Measurements from ENCODE around the gene KLHL13.
"Not testable (repeated sequence)": the region's sequence is repeated elsewhere in the genome, so short reads cannot be mapped to it uniquely, and the experiment has no call there.

KLHL13 gene, protein sequence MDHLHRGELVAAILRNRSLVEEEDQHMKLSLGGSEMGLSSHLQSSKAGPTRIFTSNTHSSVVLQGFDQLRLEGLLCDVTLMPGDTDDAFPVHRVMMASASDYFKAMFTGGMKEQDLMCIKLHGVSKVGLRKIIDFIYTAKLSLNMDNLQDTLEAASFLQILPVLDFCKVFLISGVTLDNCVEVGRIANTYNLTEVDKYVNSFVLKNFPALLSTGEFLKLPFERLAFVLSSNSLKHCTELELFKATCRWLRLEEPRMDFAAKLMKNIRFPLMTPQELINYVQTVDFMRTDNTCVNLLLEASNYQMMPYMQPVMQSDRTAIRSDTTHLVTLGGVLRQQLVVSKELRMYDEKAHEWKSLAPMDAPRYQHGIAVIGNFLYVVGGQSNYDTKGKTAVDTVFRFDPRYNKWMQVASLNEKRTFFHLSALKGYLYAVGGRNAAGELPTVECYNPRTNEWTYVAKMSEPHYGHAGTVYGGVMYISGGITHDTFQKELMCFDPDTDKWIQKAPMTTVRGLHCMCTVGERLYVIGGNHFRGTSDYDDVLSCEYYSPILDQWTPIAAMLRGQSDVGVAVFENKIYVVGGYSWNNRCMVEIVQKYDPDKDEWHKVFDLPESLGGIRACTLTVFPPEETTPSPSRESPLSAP

DNA sequence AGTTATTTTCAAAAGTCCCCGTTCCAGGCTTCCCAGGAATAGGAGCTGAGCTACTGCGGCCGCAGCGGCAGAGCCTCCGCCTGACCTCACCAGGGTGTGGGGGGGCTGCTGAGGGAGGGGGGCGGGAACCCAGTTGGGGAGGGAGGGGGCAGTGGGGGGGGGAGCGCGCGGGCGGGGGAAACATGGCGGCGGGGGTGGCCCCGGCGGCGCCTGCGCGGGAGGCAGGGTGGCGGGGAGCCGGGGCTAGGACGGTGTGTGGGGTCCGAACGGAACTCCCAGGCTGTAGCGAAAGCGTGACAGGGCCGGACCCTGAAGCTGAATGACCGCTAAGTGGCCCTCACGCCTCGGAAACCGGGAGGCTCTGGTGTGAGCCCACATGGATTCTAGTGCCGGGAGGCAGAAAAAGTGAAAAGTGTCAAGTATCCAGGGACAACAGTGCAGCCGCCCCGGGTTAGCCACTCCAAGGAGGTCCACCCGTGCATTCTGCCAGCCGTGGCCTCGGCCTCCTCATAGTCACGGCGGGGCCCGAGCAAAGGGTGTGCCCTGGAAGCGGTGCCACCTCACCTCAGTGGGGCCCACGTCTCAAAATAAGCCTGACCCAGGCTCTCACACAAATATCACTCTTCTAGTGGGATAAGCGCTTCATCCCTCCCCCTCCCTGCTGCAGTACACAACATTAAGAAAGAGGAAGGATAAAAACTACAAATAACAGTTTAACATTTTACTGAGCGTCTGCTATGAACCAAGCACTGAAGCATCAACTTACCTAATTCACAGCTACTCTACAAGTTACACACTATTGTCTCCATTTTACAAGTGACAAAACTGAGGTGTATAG is at the start of gene KLHL13:
Gene KLHL13, minus strand, starts transcription at position 98 of the 838 bp plus-strand sequence. CDS start 88,337 bp downstream, outside the sequence.
- no peak for DNase-seq

DNA sequence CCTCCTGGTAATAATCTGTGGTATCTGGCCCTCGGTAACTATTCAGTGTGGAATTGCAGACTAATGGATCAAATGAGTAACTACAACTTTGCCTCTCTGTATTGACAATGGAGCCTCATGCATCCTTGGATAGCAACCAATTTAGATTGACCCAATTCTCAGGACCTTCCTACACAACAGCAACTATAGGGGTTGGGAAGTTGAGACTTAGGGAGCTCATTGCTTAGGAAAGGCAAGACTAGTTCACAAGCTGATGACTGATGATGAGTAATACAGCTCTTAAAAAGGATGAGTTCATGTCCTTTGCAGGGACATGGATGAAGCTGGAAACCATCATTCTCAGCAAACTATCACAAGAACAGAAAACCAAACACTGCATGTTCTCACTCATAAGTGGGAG is 47.5 kb upstream of the KLHL13 start:
- no peak for DNase-seq

DNA sequence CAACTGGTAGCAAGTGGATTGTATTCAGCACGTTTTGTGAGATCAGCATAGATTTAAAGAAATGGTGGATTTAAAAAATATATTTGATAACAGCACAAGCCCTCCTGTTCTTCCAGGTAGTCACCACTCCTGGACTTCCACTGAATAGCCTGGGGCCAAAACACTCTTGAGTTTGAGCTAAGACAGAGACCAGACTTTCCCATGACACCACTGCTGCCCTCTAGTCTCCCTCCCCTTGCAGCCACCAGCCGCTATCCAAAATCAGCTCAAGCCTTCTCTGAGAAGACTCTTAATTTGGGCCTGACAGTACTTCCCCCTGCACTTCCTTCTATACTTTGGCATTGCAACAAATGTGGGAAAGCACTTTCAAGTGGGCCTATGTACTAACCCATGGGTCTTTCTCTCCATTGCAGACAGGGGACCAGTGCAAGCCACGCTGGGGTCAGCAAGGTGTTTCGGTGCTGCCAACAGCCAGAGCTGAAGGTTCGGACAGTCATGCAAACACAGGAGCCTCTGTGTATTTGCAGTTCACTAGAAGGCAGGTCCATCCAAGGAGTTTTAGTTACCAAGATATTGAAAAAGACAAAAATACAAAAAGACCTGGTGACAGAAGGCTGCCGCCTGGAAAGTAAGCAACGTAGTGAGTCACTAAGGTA is 40.5 kb upstream of the KLHL13 start:
- DNase-seq = no peak

DNA sequence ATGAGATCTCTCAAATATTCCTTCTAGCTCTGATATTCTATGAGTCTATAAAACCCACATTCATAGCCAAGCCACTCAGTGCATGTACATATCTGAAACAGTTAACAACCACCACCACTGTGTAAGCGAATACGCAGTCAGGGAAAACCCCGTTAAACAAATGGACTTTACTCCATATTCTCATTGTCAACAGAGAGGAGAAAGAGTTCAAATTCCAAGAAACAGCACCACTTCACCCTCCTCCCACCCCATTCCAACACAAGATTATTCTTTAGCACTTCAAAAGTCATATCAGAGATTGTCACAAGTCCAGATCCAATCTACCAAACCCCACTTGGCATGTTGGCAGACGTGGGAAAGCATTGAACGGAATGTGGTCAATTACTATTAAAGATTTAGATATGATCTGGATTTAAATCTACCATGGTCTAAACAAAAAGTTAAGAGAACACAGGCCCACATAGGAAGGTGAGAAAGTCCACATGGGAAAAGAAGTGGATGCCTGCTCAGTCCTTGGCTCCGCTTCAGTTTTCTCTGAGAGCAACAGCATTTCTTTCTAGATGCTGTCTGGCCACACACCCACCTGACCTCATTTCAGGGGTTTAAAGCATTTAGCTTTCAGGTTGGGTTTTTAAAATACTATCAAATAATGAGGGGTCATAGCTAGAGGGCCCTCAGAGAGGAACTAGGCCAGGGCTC is 39.8 kb upstream of the KLHL13 start:
- DNase-seq = no peak

DNA sequence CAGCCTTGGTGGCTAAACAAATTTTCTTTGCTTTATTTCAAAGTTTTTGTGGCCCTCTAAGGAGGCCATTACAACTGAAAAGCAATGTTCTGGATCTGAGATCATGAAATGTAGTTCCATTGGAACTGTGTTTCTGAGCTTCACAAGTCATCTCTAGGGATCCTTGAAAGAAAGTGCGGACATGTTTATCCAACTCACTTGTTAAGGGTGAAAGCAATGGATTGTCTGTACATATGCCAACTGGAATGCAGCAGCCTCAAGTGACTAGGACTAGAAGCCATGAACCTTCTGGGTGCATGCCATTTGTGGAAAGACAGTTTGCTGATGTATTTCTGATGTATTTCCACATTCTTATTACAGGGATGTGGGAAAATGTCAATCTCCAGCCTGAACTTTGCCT is 36.7 kb upstream of the KLHL13 start:
- no peak for DNase-seq

DNA sequence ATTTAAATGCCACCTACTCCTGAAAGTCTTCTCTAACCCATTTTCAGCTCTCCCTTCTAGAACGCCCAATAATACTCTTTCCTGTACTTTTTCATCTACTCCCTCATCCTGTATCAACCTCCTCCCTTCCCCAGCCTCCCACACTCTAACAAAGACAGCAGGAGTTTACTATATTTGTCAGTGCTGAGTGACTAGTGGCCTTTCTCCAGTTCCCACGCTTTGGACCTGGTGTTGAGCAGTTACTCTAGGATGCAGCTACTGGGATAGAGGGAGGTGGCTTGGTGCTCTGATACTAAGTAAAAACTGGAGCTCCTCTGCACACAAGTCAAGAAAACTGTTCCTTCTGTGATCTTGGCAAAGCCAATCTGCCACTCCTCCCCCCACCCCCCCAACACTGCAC is 36.1 kb upstream of the KLHL13 start:
- no peak for DNase-seq

DNA sequence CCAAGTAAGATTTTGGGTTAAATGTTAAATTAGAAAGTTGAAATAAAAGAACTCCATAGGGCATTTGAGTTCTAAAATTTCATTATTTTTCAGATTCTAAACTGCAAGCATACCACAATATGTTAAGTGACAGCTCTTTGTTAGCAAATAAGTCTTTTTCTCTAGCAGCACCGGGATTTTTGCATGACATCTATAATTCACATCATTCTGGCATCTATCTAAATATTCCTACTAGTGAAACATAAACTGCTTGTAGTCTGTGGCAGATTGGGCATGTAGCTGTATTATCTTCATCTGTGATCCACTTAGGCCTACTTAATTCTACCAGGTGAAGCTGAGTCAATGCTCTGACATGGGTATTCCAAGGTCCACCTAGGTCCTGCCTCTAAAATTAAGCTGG is 32.1 kb upstream of the KLHL13 start:
- DNase-seq = no peak

DNA sequence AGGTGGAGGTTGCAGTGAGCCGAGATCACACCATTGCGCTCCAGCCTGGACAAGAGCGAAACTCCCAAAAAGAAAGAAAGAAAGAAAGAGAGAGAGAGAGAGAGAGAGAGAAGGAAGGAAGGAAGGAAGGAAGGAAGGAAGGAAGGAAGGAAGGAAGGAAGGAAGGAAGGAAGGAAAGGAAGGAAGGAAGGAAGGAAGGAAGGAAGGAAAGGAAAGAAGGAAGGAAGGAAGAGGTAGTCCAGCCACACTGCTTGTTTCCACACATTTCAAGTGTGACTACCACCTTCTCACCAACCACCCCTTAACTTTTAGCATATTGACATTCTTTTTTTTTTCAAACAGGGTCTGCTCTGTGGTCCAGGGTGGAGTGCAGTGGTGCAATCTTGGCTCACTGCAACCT is 31.2 kb upstream of the KLHL13 start:
- DNase-seq = not testable (repeated sequence)

DNA sequence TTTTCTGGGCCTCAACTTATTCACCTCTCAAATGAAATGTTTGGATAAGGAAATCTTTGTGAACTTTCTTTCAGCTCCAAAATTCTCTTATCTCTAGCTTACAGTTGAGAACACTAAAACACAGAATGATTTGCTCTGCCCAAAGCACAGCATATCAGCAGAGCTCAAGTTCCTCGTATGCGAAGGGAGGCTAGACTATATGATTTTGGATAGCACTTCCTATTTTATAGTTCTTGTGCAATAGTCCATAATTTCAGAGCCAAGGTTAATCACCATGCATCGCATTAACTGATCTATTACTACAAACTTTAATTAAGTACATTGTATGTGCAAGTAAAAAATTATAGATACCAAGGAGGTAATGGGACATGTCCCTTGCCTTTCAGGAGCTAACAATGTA is 27.0 kb upstream of the KLHL13 start:
- no peak for DNase-seq

DNA sequence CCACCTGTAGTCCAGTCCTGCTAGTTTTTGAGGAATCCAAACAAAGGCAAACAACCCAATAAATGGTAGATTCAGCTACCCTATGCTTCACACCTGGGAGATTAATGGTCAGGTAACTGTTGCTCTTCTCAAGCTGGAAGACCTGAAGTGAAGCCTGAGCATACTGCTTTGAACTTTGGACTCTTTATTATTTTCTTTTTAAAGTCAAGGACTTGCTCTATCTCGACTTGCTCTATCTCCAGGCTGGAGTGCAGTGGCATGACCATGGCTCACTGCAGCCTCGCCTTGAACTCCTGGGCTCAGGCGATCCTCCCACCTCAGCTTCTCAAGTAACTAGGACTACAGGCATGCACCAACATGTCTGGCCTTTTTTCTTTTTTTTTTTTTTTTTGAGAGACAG is 14.7 kb upstream of the KLHL13 start:
- DNase-seq = no peak

DNA sequence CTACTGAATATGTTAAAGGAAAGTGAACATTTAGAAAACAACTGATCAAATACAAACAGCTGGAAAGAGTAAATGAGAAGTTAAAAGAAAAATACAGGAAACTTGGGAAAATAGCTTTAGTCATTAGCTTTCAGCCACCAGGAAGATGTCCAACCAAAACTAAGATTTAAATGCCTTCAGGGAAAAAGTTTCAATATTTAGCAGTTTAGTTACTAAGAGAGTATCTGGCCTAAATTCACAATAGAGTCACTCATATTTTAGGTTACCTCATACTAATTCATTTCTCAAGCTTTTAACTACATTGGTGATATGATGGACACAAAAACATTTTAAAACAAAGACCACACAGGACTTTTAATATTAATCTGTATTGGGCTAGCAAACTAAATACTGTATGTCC is 13.1 kb upstream of the KLHL13 start:
- DNase-seq = no peak

DNA sequence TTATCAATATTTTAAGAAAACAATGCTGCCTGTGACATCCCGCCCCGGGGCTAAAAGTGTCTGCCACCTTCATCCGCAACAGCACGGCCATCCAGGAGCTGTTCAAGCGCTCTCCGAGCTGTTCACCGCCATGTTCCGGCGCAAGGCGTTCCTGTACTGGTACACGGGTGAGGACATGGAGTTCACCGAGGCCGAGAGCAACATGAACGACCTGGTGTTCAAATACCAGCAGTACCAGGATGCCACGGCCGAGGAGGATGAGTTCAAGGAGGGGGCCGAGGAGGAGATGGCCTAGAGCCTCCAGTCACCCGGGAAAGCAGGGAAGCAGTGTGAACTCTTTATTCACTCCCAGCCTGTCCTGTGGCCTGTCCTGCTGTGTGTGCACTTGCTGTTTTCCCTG is 12.1 kb upstream of the KLHL13 start:
- no peak for DNase-seq

DNA sequence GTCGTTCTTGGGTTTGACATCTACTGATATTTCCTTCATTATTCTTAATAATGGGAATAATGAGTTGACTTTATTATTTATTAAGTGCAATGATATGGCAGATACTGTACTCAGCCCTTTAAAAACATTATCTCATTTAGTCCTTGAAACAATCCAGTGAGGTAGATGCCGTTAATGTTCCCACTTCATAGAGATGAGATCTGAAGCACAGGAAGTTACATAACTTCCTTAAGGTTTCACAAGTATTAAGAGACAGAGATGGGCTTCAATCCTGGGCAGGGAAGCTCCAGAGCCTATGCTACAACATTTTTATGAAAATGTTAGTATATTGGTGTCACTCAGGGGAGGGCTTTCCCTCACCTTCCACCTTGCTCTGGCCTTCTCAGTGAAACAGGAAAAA is 9.7 kb upstream of the KLHL13 start:
- DNase-seq = no peak

DNA sequence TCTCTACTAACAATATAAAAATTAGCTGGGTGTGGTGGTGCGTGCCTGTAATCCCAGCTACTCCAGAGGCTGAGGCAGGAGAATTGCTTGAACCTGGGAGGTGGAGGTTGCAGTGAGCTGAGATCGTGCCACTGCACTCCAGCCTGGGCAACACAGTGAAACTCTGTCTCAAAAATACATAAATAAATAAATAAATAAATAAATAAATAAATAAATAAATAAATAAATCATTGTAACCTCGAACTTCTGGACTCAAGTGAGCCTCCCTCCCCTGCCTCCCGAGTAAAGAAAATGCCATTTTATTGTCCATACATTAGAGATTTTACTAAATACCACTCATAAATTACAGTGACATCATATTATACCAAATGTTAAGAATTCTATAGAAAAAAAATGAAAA is 7.6 kb upstream of the KLHL13 start:
- not testable (repeated sequence) for DNase-seq

DNA sequence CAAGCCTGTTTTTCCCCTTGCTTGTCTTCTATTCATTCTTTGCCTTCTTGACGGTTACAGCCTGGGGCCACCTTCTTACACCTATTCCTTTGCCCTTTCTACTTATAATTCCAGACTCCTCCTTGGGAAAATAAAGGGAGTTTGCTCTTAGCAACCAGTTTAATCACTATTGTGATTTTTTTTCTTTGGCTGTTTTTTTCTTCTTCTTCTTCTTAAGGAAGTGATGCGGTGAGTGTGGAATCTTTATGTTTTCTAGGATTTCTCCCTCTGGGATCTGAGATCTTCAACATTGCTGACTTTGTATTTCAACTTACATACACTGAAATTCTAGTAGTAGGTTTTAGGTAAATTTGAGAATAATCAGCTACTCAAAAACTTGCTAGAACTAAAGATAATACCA is 1.1 kb upstream of the KLHL13 start:
- DNase-seq = no peak

DNA sequence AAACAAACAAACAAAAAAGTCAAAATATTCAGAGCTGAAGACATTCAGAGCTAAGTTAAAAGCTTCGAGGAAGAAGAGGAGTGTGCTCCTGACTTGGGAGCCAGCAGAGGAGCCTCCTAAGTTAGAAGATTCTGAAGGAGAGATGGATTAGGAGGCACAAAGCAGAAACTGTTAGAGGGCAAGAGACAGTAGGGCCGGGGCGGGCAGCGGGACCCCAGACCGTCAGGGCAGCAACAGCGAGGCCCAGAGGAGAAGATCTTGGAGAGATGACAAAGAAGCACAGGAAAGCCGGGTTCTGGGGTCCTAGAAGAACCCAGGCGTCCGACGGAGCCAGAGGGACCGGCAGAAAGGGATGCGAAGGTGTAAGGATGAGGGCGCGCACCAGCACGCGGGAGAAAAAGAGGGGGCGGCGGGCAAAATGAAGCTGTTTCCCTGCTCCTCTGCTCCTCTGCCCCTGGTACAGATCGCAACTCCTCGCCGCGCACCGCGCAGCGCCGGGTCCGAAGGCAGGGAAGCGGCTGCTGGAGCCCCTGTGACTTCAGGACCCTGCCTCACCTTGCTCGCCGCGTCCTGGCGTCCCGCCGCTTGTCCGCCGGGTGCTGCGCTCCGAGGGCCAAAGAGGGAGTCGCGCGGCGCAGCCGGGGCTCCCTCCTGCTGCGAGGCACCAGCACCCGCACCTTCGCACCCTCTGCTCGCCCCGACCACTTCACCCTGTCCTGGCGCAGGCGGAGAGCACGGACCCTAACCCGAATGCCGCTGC is 477 bp downstream of the KLHL13 start:
- DNase-seq = no peak

DNA sequence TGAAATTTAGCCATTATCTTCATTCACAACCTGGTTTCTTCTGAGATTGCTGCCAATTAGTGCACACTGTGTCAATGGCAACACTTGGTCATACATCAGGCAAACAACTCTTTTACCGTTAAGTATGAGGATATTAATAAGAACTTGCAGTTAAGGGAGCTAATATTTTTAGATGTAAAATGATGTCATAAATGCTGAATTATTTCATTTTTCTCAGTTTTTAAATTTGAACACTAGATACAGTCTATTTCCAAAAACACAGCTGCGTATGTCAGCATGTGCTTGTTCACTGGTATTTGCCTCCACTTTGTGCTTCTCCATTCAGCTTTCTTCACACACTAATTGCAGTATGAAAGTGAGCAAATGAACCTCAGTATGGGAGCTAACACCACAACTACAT is 1.6 kb downstream of the KLHL13 start:
- no peak for DNase-seq

DNA sequence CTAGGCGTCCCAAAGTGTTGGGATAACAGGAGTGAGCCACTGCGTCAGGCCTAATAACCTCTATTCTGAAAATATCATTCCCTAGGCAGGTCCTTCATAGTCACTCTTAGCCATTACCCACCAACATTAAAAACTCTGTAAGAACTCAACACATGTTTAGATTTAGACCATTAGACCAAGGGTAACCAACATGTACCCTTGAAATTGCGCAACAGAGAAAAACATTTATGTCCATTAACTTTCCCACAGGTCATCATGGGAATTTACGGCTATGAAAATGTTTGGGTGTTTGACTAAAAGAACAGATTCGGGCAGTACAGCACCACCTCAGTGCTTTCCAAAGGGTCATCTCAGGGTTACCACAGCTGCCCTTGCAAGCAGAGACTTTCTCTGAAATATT is 7.5 kb downstream of the KLHL13 start:
- no peak for DNase-seq

DNA sequence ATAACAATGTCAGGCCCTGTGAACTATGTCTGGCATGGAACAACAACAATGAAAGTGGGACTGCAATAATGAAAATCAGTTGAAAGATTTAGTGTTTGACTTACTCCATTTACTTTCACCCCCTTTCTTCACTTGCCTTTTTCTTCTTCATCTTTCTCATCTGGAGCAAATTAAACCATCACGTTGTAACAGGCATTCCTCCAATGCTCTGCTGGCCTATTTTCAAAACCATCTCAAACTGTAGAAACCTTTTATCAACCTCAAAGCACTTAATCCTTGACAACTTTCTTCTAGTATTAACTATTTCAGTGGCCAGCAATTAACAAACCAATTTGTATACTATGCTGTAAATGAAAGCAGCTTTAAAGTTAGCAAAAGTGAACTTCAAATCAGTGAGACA is 8.3 kb downstream of the KLHL13 start:
- no peak for DNase-seq

DNA sequence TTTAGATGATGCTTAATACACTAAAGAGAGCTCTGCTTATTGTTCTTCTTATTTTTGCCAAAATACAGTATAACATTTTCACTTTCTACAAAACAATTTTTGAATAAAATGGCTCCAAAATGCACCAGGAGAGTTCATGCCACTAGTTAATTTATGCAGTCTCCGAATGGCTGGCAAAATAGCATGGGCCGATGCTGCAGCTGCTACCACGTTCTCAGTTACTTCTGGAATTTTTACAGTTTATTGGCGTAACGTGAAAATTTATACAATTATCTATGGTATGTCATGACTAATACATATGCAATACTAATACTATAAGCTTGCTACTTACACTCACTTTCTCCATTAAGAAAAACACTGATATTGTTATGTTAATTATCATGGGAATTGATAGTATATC is 16.5 kb downstream of the KLHL13 start:
- DNase-seq = no peak

DNA sequence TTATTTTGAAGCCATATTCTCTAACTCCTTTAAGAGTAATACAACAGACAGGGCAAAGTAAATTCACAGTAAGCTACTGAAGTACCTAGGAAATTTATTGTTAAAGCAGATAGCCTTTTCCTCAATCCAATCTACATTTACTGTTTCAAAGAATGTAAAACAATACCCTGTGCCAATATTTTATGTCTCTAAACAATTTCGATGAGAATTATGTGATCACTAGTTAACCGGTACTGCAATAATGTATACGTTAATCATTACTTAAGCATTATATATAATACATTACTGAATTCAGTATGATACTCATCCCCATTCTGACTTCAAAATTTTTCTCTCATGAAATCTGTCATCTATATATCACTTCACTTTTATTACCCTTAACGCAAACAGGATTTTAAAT is 28.5 kb downstream of the KLHL13 start:
- DNase-seq = no peak

DNA sequence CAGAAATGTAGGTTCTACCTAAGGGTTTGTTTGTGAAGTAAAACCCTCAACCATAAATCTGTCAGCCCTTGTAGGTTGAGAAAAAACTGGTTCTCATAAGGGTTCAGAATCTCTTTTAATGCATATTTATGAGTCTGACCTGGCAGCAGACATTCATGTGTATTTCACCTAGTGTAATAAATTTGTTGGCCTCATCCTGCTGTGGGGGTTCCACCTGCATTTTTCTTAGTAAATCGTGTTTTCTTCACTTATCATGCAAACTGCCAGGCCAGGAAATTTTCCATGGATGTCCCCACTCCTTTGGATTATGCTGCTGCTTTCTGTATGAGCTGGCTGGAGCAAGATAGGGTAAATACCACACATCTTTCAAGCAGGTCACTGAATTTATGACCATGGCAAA is 42.4 kb downstream of the KLHL13 start:
- DNase-seq = no peak

Measured in activated naive CD4-positive, alpha-beta T cell treated with Interleukin-2 at 50 U/mL for 16 hours (primary cell).